Astrocyte of the spinal cord (primary cell): ENCODE data around the gene TCERG1.

Experiments
- DNase-seq: peaks from one replicate; pipeline ENCODE4 v3.0.0; 2011; ENCODE audit warnings: low read depth, low spot score
- H3K4me3 ChIP-seq: 2 replicates; pipeline ENCODE4 v1.5.1; 2011; ENCODE audit warnings: low read depth, mild to moderate bottlenecking, low read length, moderate library complexity
- in situ Hi-C: cut with HindIII; loops from 2 replicates; pipeline ENCODE4 v1.10.0; 2017; ENCODE audit warnings: low sequenced_read_pairs
- TF ChIP-seq, protein P1 (sequence below): IDR thresholded peaks from 2 replicates; pipeline ENCODE4 v1.5.1; 2012; ENCODE audit warnings: low read depth, mild to moderate bottlenecking, low read length, inconsistent platforms

TCERG1 gene

DNA sequence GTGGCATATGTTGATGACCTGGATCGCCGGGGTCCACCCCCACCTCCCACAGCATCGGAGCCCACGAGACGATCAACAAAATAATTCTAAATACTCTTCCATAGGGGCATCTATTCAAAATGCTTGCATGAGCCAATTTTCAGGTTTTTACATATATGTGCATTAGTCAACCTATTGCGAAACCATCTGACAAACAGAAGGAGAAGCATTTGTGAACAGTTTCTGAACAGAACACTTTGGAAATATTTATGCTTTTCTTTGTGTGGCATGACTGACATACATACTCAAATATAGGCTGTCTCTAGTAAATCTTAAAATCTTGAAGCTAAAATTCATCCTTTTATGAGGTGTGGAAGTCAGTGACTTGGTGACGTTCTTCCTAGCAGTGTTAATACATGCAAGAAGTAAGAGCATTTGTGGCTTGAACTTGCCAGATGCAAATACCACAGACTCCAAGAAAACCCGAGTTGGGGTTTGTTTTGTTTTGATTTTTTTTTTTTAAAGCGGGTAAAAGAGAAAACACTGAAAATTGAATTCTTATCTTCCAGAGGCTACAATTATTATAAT is 63.5 kb downstream of the TCERG1 start:
- TF ChIP-seq, protein P1, sequence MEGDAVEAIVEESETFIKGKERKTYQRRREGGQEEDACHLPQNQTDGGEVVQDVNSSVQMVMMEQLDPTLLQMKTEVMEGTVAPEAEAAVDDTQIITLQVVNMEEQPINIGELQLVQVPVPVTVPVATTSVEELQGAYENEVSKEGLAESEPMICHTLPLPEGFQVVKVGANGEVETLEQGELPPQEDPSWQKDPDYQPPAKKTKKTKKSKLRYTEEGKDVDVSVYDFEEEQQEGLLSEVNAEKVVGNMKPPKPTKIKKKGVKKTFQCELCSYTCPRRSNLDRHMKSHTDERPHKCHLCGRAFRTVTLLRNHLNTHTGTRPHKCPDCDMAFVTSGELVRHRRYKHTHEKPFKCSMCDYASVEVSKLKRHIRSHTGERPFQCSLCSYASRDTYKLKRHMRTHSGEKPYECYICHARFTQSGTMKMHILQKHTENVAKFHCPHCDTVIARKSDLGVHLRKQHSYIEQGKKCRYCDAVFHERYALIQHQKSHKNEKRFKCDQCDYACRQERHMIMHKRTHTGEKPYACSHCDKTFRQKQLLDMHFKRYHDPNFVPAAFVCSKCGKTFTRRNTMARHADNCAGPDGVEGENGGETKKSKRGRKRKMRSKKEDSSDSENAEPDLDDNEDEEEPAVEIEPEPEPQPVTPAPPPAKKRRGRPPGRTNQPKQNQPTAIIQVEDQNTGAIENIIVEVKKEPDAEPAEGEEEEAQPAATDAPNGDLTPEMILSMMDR: no peak
- no peak overlapping the region for H3K4me3 ChIP-seq
- DNase-seq: no peak
- in situ Hi-C loops: no loop called here

DNA sequence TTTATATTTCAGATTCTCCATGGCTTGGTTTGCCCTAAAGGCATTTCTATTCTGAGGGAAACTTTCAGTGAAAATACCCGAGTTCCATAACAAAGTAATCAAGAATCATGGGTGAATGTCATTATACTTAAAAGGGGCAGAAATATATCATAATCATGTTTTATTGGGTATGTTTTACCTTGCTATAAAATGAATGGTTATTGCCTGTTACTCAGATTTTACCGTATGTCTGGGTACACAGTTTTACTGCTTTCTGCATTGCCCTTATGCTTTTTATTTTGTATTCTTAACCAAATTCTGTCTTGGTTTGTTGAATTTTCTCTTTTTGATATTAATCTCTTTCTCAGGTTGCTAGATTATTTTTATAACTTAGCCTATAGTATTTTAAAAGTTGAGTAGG is 66.3 kb downstream of the TCERG1 start:
- TF ChIP-seq, protein P1: no peak
- DNase-seq: no peak
- in situ Hi-C loops: no loop called here
- H3K4me3 ChIP-seq: no peak overlapping the region

DNA sequence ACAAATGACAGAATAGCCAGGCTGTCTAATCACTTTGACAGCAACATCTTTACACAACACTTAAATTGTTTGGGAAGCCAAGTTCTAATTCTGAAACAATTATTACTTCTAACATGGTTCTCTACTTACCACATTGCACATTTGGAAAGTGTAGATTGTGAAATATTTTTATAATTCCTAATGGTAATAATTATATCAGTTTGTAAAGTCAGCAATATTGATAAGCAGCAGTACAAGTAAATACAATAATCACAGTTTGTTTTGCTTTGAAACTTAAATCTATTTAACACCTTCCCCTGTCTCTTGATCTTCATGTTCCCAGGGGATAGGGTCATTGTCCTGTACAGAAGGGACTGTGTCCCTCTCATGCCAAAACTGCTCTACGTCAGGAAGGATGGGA is 67.4 kb downstream of the TCERG1 start:
- in situ Hi-C loops: no loop called here
- no peak for DNase-seq
- TF ChIP-seq, protein P1: no peak
- no peak overlapping the region for H3K4me3 ChIP-seq

DNA sequence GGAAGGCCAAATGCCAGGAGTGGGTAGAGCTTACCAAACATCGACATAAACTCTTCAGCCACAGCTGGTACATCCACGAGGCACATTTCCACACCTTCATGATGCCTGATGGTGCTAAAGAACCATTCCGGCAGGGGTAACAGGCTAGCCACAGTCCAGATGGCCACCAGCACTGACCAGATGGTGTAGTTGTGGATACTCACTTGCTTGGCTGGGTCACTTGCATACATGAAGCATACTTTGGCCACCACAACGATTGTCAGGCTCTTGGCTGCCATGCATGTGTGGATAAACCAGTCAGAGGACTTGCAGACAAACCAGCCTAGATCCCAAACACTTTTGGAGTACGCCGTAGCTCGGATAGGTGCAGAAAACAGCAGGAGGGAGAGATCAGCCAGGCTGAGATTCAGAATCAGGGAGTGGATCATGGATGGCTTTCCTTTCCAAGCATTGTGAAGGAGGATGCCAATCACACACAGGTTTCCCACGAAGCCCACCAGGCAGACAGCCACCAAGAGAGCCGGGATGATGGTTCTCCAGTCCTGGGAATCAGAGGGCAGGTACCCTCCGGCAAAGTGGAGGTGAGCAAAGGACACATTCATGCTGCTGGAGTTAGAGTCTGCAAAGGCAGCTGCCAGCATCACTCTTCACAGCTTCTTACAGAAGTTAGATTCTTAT is 68.5 kb downstream of the TCERG1 start:
- H3K4me3 ChIP-seq: no peak overlapping the region
- in situ Hi-C loops: no loop called here
- TF ChIP-seq, protein P1: no peak
- no peak for DNase-seq

DNA sequence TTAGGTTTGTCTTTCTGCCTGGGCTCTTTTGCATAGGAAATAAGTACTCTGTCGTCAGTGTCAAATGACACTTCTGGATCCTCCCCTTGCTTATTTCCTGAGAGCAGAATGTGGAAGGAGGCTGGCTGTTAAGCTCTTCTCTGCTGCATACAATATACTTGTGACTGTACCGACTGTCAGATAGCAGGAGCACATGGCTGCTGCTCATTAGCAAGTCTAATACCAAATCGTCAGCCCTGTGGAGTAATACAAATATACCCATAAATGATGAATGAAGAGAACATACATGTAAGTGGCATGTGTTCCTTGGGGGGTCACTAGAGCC is 69.0 kb downstream of the TCERG1 start, which contains the start of gene GPR151:
Gene GPR151 (minus strand): TSS at position 40 of the 325 bp plus-strand sequence. CDS start 77 bp downstream, outside the sequence.
- DNase-seq: no peak
- in situ Hi-C loops: no loop called here
- H3K4me3 ChIP-seq: no peak within 1 kb of the TSS
- TF ChIP-seq, protein P1: no peak

DNA sequence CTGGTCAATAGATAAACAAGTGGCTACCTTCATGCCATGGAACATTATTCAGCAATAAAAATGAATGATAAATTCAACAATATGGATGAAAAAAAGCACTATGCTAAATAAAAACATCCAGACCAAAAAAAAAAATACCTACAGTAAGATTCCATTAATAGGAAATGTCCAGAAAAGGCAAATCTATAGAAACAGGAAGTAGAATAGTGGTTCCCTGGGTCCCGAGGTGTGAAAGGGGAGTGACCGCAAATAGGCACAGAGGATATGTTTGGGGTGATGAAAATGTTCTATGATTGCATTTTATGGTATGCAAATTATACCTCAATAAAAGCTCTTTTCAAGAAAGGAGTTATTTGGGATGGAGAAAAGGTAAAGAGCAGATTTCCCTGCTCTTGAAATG is 72.4 kb downstream of the TCERG1 start:
- DNase-seq: no peak
- in situ Hi-C loops: no loop called here
- no peak overlapping the region for H3K4me3 ChIP-seq
- TF ChIP-seq, protein P1: no peak
